Astrocyte (in vitro differentiated cells and primary cell): Measurements from ENCODE around the gene NEURL3. TPM values are rescaled to one million over a fixed set of nuclear protein-coding genes. Genes with fewer than 3 reads are reported as not detected.

Experiments
- DNase-seq: peaks from one replicate; pipeline ENCODE4 v3.0.0-alpha.2; 2010; ENCODE audit warnings: low read depth
- FAIRE-seq: peaks from 2 replicates; lab custom pipeline; 2011; peaks lifted over from hg19 to GRCh38; lab: Jason Lieb, UNC
- H2AFZ ChIP-seq: 2 replicates; pipeline ENCODE4 v1.6.0; 2012; ENCODE audit warnings: low read depth, low read length, inconsistent platforms
- H3K27ac ChIP-seq: 2 replicates; pipeline ENCODE4 v1.5.1; 2011; ENCODE audit warnings: low read depth, low read length, inconsistent platforms
- H3K27me3 ChIP-seq: 2 replicates; pipeline ENCODE4 v1.6.0; 2011; ENCODE audit warnings: low read length, inconsistent platforms; ENCODE audit not compliant: insufficient read depth
- H3K36me3 ChIP-seq: 2 replicates; pipeline ENCODE4 v1.5.1; 2011; ENCODE audit warnings: low read length, inconsistent platforms; ENCODE audit not compliant: insufficient read depth
- H3K4me1 ChIP-seq: 2 replicates; pipeline ENCODE4 v1.5.1; 2011; ENCODE audit warnings: low read length, inconsistent platforms; ENCODE audit not compliant: insufficient read depth
- H3K4me2 ChIP-seq: 2 replicates; pipeline ENCODE4 v1.6.0; 2012; ENCODE audit warnings: low read length, inconsistent platforms
- H3K4me3 ChIP-seq: 2 replicates; pipeline ENCODE4 v1.5.1; 2011; ENCODE audit warnings: low read depth, mild to moderate bottlenecking, low read length, inconsistent platforms; ENCODE audit not compliant: insufficient read depth
- H3K79me2 ChIP-seq: 2 replicates; pipeline ENCODE4 v1.6.0; 2012; ENCODE audit warnings: mild to moderate bottlenecking, low read length, inconsistent platforms; ENCODE audit not compliant: insufficient read depth
- H3K9ac ChIP-seq: 2 replicates; pipeline ENCODE4 v1.6.0; 2012; ENCODE audit warnings: mild to moderate bottlenecking, low read length, inconsistent platforms
- H3K9me3 ChIP-seq: 2 replicates; pipeline ENCODE4 v1.5.1; 2012; ENCODE audit warnings: low read depth, mild to moderate bottlenecking, low read length, inconsistent platforms; ENCODE audit not compliant: insufficient read depth
- H4K20me1 ChIP-seq: 2 replicates; pipeline ENCODE4 v1.6.0; 2012; ENCODE audit warnings: low read length, inconsistent platforms; ENCODE audit not compliant: insufficient read depth
- H3K27ac Mint-ChIP-seq: one replicate; pipeline ENCODE4 v1.8.0; 2021; ENCODE audit warnings: mild to moderate bottlenecking, mixed read lengths; ENCODE audit not compliant: unreplicated experiment
- H3K27me3 Mint-ChIP-seq: one replicate; pipeline ENCODE4 v1.8.0; 2021; ENCODE audit warnings: low read depth, mixed read lengths; ENCODE audit not compliant: unreplicated experiment
- H3K36me3 Mint-ChIP-seq: one replicate; pipeline ENCODE4 v1.8.0; 2021; ENCODE audit warnings: low read depth, mixed read lengths; ENCODE audit not compliant: unreplicated experiment
- H3K4me1 Mint-ChIP-seq: one replicate; pipeline ENCODE4 v1.8.0; 2021; ENCODE audit warnings: low read depth, mixed read lengths; ENCODE audit not compliant: unreplicated experiment
- H3K4me3 Mint-ChIP-seq: one replicate; pipeline ENCODE4 v1.8.0; 2021; ENCODE audit warnings: mild to moderate bottlenecking, moderate library complexity, mixed read lengths; ENCODE audit not compliant: unreplicated experiment
- H3K9me3 Mint-ChIP-seq: one replicate; pipeline ENCODE4 v1.8.0; 2021; ENCODE audit warnings: mild to moderate bottlenecking, mixed read lengths; ENCODE audit not compliant: unreplicated experiment
- EZH2 ChIP-seq: IDR thresholded peaks from 2 replicates; pipeline ENCODE4 v1.6.1; 2012; ENCODE audit warnings: mild to moderate bottlenecking, low read length, inconsistent platforms; ENCODE audit not compliant: insufficient read depth
- total RNA-seq: library from RNA; stranded (reverse); gene quantifications from 2 replicates; pipeline ENCODE4 v1.2.1, GENCODE V29; 2021
- TF ChIP-seq, protein P1 (sequence below): IDR thresholded peaks from 2 replicates; pipeline ENCODE4 v1.5.1; 2011; ENCODE audit warnings: low read depth, mild to moderate bottlenecking, inconsistent platforms, low read length, moderate library complexity; ENCODE audit not compliant: insufficient read depth

Gene NEURL3
- total RNA-seq, 1 donor from 2014 or later: 0.34 TPM

- H3K4me3 ChIP-seq: no peak overlapping the region
- peaks cover 23% of the 10 kb centered on the region for H3K36me3 Mint-ChIP-seq
- DNase-seq (no peak), FAIRE-seq (no peak)
- peaks cover 59% of the 10 kb centered on the region for H4K20me1 ChIP-seq
- no peak overlapping the region for H3K27ac Mint-ChIP-seq
- TF ChIP-seq, protein P1, sequence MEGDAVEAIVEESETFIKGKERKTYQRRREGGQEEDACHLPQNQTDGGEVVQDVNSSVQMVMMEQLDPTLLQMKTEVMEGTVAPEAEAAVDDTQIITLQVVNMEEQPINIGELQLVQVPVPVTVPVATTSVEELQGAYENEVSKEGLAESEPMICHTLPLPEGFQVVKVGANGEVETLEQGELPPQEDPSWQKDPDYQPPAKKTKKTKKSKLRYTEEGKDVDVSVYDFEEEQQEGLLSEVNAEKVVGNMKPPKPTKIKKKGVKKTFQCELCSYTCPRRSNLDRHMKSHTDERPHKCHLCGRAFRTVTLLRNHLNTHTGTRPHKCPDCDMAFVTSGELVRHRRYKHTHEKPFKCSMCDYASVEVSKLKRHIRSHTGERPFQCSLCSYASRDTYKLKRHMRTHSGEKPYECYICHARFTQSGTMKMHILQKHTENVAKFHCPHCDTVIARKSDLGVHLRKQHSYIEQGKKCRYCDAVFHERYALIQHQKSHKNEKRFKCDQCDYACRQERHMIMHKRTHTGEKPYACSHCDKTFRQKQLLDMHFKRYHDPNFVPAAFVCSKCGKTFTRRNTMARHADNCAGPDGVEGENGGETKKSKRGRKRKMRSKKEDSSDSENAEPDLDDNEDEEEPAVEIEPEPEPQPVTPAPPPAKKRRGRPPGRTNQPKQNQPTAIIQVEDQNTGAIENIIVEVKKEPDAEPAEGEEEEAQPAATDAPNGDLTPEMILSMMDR: no peak
- no peak for TF ChIP-seq EZH2
- H3K9me3 Mint-ChIP-seq: peaks cover 4% of the 10 kb centered on the region
- no peaks in the 10 kb centered on the region for H3K9me3 ChIP-seq
- no peak overlapping the region for H2AFZ ChIP-seq
- H3K27ac ChIP-seq: no peak overlapping the region
- no peak overlapping the region for H3K4me3 Mint-ChIP-seq
- no peaks in the 10 kb centered on the region for H3K27me3 ChIP-seq
- peaks cover 2% of the 10 kb centered on the region for H3K4me1 Mint-ChIP-seq
- no peaks in the 10 kb centered on the region for H3K27me3 Mint-ChIP-seq
- H3K4me1 ChIP-seq: peaks cover 7% of the 10 kb centered on the region
- H3K79me2 ChIP-seq: peaks cover 22% of the 10 kb centered on the region
- peaks cover 4% of the 10 kb centered on the region for H3K36me3 ChIP-seq
- no peak overlapping the region for H3K9ac ChIP-seq
- H3K4me2 ChIP-seq: no peak overlapping the region
Observed at GRCh38 chr2:96546797-96547196, 41.6 kb upstream of the NEURL3 start.

DNA sequence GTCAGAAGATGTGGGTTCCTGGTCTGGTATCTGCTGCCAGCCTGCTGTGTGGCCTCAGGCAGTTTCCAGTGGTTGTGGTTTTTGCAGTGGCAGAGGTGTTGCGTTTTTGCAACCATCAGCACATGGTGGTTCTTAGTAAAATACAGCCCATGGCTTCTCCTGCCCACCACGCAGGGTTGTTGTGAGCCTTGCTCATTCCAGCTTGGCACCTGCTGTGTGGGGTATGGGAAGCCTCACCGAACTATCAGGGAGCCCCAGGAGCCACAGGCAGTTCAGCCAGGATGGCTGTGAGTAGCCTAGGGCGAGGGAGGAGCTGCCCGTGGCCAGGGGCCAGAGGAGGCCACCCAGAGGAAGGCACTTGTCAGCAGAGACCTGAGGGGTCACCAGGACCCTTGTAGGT is 41.2 kb upstream of the NEURL3 start:
- no peak overlapping the region for H3K27ac ChIP-seq
- FAIRE-seq: no peak
- H3K9me3 ChIP-seq: no peaks in the 10 kb centered on the region
- H3K9me3 Mint-ChIP-seq: peaks cover 4% of the 10 kb centered on the region
- no peaks in the 10 kb centered on the region for H3K27me3 ChIP-seq
- H3K36me3 ChIP-seq: peaks cover 4% of the 10 kb centered on the region
- peaks cover 7% of the 10 kb centered on the region for H3K4me1 ChIP-seq
- no peak overlapping the region for H3K4me3 Mint-ChIP-seq
- H3K27me3 Mint-ChIP-seq: no peaks in the 10 kb centered on the region
- no peak overlapping the region for H3K9ac ChIP-seq
- peaks cover 23% of the 10 kb centered on the region for H3K36me3 Mint-ChIP-seq
- peaks cover 27% of the 10 kb centered on the region for H3K79me2 ChIP-seq
- H3K4me3 ChIP-seq: no peak overlapping the region
- H2AFZ ChIP-seq: no peak overlapping the region
- H3K4me1 Mint-ChIP-seq: peaks cover 2% of the 10 kb centered on the region
- no peak for TF ChIP-seq EZH2
- TF ChIP-seq, protein P1: no peak
- H3K27ac Mint-ChIP-seq: no peak overlapping the region
- DNase-seq: no peak
- no peak overlapping the region for H3K4me2 ChIP-seq
- H4K20me1 ChIP-seq: peaks cover 64% of the 10 kb centered on the region

- Mint-ChIP-seq H3K27me3 (no peaks in the 10 kb centered on the region), H3K36me3 (peaks cover 26% of the 10 kb centered on the region), H3K4me3 (no peak overlapping the region), H3K9me3 (peaks cover 4% of the 10 kb centered on the region), H3K4me1 (peaks cover 18% of the 10 kb centered on the region), H3K27ac (no peak overlapping the region)
- H3K36me3 ChIP-seq: peaks cover 4% of the 10 kb centered on the region
- H3K79me2 ChIP-seq: peaks cover 57% of the 10 kb centered on the region
- peaks cover 82% of the 10 kb centered on the region for H4K20me1 ChIP-seq
- no peaks in the 10 kb centered on the region for H3K9me3 ChIP-seq
- H3K27ac ChIP-seq: no peak overlapping the region
- H3K4me3 ChIP-seq: no peak overlapping the region
- H3K9ac ChIP-seq: no peak overlapping the region
- H2AFZ ChIP-seq: no peak overlapping the region
- H3K27me3 ChIP-seq: no peaks in the 10 kb centered on the region
- no peak for TF ChIP-seq EZH2
- TF ChIP-seq, protein P1: no peak
- H3K4me1 ChIP-seq: peaks cover 30% of the 10 kb centered on the region
- H3K4me2 ChIP-seq: no peak overlapping the region
- FAIRE-seq: no peak
- DNase-seq: no peak
Observed at GRCh38 chr2:96542357-96542977, 37.3 kb upstream of the NEURL3 start.
